Measurements from ENCODE around the gene C13orf46.
"Not testable (repeated sequence)": the region's sequence is repeated elsewhere in the genome, so short reads cannot be mapped to it uniquely, and the experiment has no call there.

Gene C13orf46

DNA sequence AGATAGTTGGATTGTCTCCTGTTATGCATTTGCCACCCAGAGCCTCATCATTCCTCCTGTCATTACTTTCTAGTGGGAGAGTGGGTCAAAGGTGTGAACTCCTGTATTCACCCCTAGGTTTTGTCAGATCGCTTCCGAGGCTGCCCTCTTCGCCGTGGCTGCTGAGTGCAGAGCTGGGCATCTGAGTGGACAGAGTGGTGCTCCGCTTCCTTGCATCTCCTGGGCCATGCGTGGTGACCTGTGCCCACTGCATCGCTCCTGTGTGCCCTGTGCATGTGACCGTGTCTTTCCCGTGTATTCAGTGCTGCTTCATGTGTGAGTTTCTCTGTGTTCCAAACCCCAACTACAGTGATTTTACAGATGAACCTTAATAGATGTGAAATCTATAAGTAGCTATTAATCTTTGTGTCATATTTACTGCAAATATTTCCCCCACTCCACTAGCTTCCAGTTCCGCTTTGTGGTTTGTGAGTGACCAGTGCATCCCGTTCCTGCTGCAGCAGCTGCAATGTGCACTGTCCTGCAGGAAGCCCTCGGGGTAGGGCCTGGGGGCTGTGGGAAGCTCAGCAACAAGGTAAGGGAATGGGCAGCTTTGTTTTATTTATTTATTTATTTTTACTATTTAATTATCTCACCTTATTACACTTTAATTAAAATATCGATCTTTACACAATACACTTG is 53.1 kb downstream of the C13orf46 start:
- DNase-seq = no peak

DNA sequence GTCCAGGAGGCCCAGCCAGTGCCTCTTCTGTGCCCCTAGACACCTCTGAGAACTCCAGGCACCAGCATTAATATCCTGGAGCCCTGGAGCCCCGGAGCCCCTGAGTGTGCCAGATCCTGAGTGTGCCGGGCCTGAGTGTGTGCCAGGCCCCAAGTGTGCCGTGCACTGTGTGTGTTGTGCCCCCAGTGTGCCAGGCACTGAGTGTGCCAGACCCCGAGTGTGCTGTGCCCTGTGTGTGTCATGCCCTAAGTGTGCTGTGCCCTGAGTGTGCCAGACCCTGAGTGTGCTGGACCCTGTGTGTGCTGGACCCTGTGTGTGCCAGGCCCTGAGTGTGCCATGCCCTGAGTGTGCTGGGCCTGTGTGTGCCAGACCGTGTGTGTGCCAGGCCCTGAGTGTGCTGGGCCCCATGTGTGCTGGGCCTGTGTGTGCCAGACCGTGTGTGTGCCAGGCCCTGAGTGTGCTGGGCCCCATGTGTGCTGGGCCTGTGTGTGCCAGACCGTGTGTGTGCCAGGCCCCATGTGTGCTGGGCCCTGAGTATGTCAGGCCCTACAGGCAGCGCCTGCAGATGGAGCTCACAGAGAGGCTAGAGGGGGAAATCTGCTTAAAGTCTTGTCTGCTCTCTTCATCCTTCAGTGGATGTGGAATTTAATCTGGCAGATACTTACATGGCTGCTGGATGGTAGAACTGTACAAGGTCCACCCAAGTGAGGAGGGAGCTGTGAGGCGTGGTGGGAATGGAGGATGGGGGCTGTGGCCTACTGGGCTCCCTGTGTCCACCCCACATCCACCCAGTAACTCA is 53.9 kb downstream of the C13orf46 start:
- DNase-seq = no peak

GRCh38 chr13:113918981-113919701 is 54.7 kb downstream of the C13orf46 start:
- no peak for DNase-seq

DNA sequence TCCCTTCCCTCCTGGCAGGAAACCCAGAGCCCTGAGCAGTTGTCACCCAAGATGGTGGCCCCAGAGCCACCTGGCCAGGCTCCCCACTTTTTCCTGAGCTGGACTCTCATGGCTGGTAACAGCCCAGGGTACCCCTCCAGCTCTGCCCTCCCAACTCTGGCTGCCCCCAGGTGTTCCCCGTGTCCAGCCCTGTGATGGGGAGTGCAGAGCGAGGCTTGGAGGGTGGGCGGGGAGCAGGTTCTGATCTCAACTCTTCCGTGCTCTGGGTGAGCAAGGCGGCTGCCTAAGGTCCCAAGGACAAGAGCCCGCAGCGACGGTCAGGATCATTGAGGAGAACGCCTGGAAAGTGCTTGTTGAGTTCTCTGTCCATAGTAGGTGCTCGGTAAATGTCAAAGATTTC is 55.3 kb downstream of the C13orf46 start:
- no peak for DNase-seq

GRCh38 chr13:113917594-113918371 is 56.1 kb downstream of the C13orf46 start:
- no peak for DNase-seq

- no peak for DNase-seq
These were observed 56.8 kb downstream of the C13orf46 start for GRCh38 chr13:113917096-113917495.

- DNase-seq = no peak
These were observed 57.5 kb downstream of the C13orf46 start for GRCh38 chr13:113916330-113916815.

DNA sequence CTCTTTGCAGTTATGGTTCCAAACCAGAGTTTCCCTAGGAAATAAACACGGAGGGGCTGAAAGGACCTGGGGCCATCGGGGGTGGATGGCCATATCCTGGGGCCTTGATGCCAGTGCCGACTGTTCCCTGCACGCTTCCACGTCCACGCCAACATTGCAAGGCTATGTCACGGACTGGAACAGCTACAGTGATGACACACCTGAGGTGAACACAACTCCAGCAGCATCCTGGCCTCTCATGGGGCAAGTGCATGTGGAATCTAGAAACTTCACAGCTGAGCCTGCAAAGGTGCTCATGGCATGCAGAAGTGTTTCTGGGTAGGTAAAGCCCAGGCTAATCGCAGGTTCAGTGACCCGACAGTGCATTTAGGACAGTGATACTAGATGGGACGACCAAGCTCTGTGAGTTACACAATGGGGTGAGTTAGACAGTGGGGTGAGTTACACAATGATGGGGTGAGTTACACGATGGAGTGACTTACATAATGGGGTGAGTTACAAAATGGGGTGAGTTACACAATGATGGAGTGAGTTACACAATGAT is 58.0 kb downstream of the C13orf46 start:
- no peak for DNase-seq

- DNase-seq = peak; percentile 28 to 60
These were observed 58.7 kb downstream of the C13orf46 start for GRCh38 chr13:113915012-113915763.

GRCh38 chr13:113914333-113915011 is 59.4 kb downstream of the C13orf46 start:
- no peak for DNase-seq

- DNase-seq = not testable (repeated sequence)
These were observed 60.0 kb downstream of the C13orf46 start for GRCh38 chr13:113913838-113914237.

- DNase-seq = not testable (repeated sequence)
These were observed 60.5 kb downstream of the C13orf46 start for GRCh38 chr13:113913408-113913807.

DNA sequence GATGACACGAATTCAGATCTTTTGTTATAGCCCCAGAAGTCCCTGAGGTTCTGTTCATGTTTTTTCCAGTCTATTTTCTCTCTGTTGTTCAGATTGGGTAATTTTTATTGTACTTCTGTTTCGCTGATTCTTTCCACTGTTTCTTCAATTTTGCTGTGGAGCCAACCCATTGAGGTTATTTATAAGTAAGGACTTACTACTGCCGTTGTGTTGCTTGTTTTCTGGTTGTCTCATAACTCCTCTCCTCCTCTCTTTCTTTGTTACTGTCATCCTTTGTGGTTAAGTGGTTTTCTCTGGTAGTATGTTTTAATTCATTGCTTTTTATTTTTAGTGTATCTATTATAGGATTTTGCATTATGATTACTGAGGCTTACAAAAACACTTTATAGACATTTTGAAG is 61.3 kb downstream of the C13orf46 start:
- DNase-seq = no peak

DNA sequence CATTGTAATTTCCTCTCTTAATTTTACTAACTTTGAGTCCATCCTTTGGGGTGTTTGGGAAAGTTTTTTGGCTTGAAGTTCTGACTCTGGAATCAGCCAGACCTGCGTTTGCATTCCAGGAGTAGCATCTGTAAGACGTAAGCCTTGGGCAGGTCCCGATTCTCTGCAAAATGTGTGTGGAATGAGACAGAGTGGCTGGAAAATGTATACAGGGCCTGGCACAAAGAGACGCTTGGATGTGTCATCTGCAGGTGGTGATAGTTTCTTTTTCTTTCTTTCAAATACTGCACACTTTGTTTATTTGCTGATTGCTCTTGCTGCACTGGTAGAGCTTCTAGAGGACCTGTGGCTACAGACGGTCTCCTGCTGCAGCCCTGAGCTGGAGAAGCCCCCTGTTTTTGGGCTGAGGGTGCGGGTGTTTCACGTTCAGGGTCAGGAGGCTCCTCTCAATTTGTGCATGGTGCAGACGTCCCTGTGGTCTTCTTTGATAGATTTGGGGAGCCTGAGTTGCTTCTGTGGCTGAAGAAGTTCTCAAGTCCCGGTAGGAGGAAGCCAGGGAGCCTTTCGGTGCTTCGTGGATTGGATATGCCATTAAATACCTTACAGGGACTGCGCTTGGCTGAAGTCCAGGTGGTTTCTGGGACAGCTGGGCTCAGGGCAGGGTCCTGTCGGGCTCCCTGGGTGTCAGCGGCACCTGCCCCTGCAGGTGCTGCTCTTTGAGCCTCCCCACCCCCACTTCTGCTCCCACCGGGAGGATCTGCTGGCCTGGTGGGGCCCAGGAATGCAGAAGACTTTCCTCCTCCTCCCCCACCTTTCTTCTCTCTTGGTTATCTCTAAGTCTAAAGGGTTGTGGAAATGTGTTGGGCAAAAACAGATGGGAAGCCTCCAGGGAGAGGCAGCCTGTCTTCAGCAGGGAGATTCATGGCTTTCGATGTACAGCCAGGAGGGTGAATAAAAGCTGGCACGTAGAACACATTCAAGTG is 66.0 kb downstream of the C13orf46 start:
- DNase-seq = peak; percentile 54 to 87

- no peak for DNase-seq
These were observed 67.3 kb downstream of the C13orf46 start for GRCh38 chr13:113906571-113906970.

- DNase-seq = no peak
These were observed 67.9 kb downstream of the C13orf46 start for GRCh38 chr13:113905942-113906341.

DNA sequence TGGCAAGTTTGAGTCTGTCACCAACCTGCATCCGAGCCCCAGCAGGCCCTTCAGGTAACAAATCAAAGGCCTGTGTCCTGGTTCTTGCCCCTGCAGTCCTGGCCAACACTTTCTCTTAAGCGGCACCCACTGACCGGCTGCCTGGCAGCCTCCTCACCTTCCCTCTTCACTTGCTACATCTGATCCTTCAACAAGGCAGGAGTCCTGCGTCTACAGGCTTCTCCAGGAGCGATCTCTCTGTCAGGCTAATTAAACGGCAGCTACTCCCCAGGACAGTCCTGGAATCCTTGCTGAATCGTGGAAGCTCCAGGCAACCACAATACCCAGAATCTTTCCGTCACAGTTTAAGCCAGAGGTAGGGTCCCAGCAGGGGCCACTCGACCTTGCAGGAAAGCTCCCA is 68.9 kb downstream of the C13orf46 start:
- no peak for DNase-seq

- peak; percentile 18 to 85 for DNase-seq
These were observed 69.5 kb downstream of the C13orf46 start for GRCh38 chr13:113904411-113904810.

DNA sequence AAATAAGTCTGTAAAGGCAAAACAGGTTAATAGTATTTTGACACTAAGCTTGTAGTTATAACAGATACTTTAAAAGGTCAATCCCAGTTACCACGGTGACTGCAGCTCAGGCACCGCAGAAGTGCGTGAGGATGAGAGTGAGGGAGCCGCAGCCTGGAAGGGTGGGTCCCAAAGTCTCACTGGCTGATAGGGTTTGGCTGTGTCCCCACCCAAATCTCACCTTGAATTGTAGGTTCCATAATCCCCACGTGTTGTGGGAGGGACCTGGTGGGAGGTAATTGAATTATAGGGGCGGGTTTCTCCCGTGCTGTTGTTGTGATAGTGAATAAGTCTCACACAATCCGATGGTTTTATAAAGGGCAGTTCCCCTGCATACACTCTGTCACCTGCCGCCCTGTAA is 70.0 kb downstream of the C13orf46 start:
- DNase-seq = no peak
